HCT116 (cell line): ENCODE data around the gene TMTC1. TPM values are rescaled to one million over a fixed set of nuclear protein-coding genes. Genes with fewer than 3 reads are reported as not detected.

Experiments
- ATAC-seq: fragments of 200-7000 bp; cut with Tn5 transposase; 2 replicates; pipeline ENCODE4 v1.9.1; 2020; ENCODE audit warnings: mild to moderate bottlenecking, moderate library complexity
- BruUV-seq: library from RNA; stranded (reverse); fragments of 400-500 nt; replicated peaks from 2 replicates; lab custom pipeline; 2021; lab: Mats Ljungman, UMichigan
- CTCF ChIA-PET: fragments of 300-600 bp; sonication (Branson Sonifier 250); formaldehyde crosslinking; loops from one replicate; lab custom pipeline; 2021; ENCODE audit warnings: antibody characterized with exemption; lab: Charles Lee
- POLR2A ChIA-PET: fragments of 300-600, 350-600 bp; sonication (Branson Sonifier 250); formaldehyde crosslinking; loops from one replicate; lab custom pipeline; 2021; ENCODE audit warnings: antibody characterized with exemption; lab: Charles Lee
- RAD21 ChIA-PET, 2 experiments: fragments of 300-600 bp; sonication (Branson Sonifier 250); formaldehyde crosslinking; loops; one replicate each; lab custom pipeline; 2023; ENCODE audit warnings: low total read pairs in 2 of 2; ENCODE audit not compliant: uncharacterized antibody in 2 of 2, unreplicated experiment in 2 of 2, low non-redundant PET in 1 of 2; lab: Charles Lee
- DNase-seq: peaks from one replicate; pipeline ENCODE4 v3.0.0-alpha.2; 2010; ENCODE audit warnings: low read depth, low spot score
- H2AFZ ChIP-seq: fragments of 200-600 bp; shearing (Covaris generic), sonication (generic); 2 replicates; pipeline ENCODE4 v1.6.1; 2017; ENCODE audit warnings: low read depth, mixed run types, mixed read lengths, antibody characterized with exemption, low read length; ENCODE audit not compliant: poor library complexity, severe bottlenecking
- H3K27ac ChIP-seq: 2 replicates; pipeline ENCODE4 v1.5.1; 2012; ENCODE audit warnings: low read depth, low read length
- H3K27me3 ChIP-seq: fragments of 200-600 bp; sonication (generic); 2 replicates; pipeline ENCODE4 v1.6.1; 2016; ENCODE audit warnings: mixed run types, low read length, mixed read lengths; ENCODE audit not compliant: insufficient read depth
- H3K36me3 ChIP-seq, 2 experiments: fragments of 200-500 bp in 1 of 2; fragments of 200-600 bp in 1 of 2; sonication (Bioruptor generic) in 1 of 2; sonication (generic) in 1 of 2; 2 replicates each; pipeline versions ENCODE4 v1.5.1 to v1.6.1; 2014 to 2016; ENCODE audit warnings: low read length in 2 of 2, inconsistent platforms in 1 of 2, mixed read lengths in 1 of 2, mixed run types in 1 of 2; ENCODE audit not compliant: insufficient read depth in 2 of 2, control insufficient read depth in 1 of 2
- H3K4me1 ChIP-seq, 2 experiments: fragments of 200-600 bp in 1 of 2; sonication (generic) in 1 of 2; 2 replicates each; pipeline versions ENCODE4 v1.5.1 to v1.6.1; 2012 to 2017; ENCODE audit warnings: low read length in 2 of 2, inconsistent platforms in 1 of 2, mild to moderate bottlenecking in 1 of 2, mixed read lengths in 1 of 2, mixed run types in 1 of 2, moderate library complexity in 1 of 2; ENCODE audit not compliant: insufficient read depth in 2 of 2, control insufficient read depth in 1 of 2
- H3K4me2 ChIP-seq: fragments of 200-600 bp; sonication (generic); 2 replicates; pipeline ENCODE4 v1.6.1; 2017; ENCODE audit warnings: mixed run types, low read length, mixed read lengths
- H3K4me3 ChIP-seq, 2 experiments: fragments of 200-600 bp in 1 of 2; sonication (generic) in 1 of 2; replicated peaks in 1 of 2; 2 replicates each; pipeline ENCODE4 v1.5.1; 2011 to 2016; ENCODE audit warnings: low read length in 2 of 2, control low read depth in 1 of 2, low read depth in 1 of 2, mild to moderate bottlenecking in 1 of 2, mixed read lengths in 1 of 2, mixed run types in 1 of 2
- H3K79me2 ChIP-seq: fragments of 200-600 bp; sonication (generic); 2 replicates; pipeline ENCODE4 v1.6.1; 2017; ENCODE audit warnings: mild to moderate bottlenecking, mixed run types, low read length, moderate library complexity, mixed read lengths; ENCODE audit not compliant: insufficient read depth
- H3K9ac ChIP-seq: fragments of 200-600 bp; sonication (generic); 2 replicates; pipeline ENCODE4 v1.6.1; 2016; ENCODE audit warnings: low read length, mixed read lengths
- H3K9me2 ChIP-seq: fragments of 200-600 bp; sonication (generic), shearing (Covaris generic); 2 replicates; pipeline ENCODE4 v1.6.1; 2017; ENCODE audit warnings: mixed run types, mild to moderate bottlenecking, moderate library complexity; ENCODE audit not compliant: insufficient read depth
- H3K9me3 ChIP-seq, 2 experiments: fragments of 200-500 bp in 1 of 2; fragments of 200-600 bp in 1 of 2; sonication (Bioruptor generic) in 1 of 2; sonication (generic) in 1 of 2; 2 replicates each; pipeline ENCODE4 v1.6.1; 2014 to 2017; ENCODE audit warnings: low read length in 2 of 2, mixed read lengths in 2 of 2, inconsistent platforms in 1 of 2, low read depth in 1 of 2, mild to moderate bottlenecking in 1 of 2, mixed run types in 1 of 2, moderate library complexity in 1 of 2; ENCODE audit not compliant: control insufficient read depth in 1 of 2, insufficient read depth in 1 of 2
- H4K20me1 ChIP-seq: fragments of 200-600 bp; sonication (generic), shearing (Covaris generic); 2 replicates; pipeline ENCODE4 v1.6.1; 2017; ENCODE audit warnings: mixed run types, mild to moderate bottlenecking, moderate library complexity; ENCODE audit not compliant: insufficient read depth
- CEBPB ChIP-seq: IDR thresholded peaks from 2 replicates; pipeline ENCODE4 v1.6.1; 2012; ENCODE audit warnings: low read depth
- CTCF ChIP-seq, 3 experiments: fragments of 200-600 bp in 1 of 3; sonication (generic) in 1 of 3; IDR thresholded peaks in 2 of 3; conservative IDR thresholded peaks in 1 of 3; 2 replicates each; pipeline ENCODE4 v1.5.1; 2012 to 2017; ENCODE audit warnings: low read depth in 2 of 3, low read length in 2 of 3, antibody characterized with exemption in 1 of 3, borderline replicate concordance in 1 of 3, control low read depth in 1 of 3, mild to moderate bottlenecking in 1 of 3, mixed read lengths in 1 of 3, mixed run types in 1 of 3, moderate library complexity in 1 of 3; ENCODE audit not compliant: insufficient read depth in 1 of 3
- EGR1 ChIP-seq: IDR thresholded peaks from 2 replicates; pipeline ENCODE4 v1.6.1; 2012; ENCODE audit warnings: low read depth
- EZH2 ChIP-seq: fragments of 200-600 bp; sonication (generic); IDR thresholded peaks from 2 replicates; pipeline ENCODE4 v1.6.1; 2017; ENCODE audit warnings: antibody characterized with exemption, mixed run types
- EZH2phosphoT487 ChIP-seq: fragments of 200-600 bp; IDR thresholded peaks from 2 replicates; pipeline ENCODE4 v1.6.1; 2018; ENCODE audit warnings: antibody characterized with exemption, borderline replicate concordance
- POLR2A ChIP-seq: IDR thresholded peaks from 2 replicates; pipeline ENCODE4 v1.7.0; 2011; ENCODE audit warnings: borderline replicate concordance; ENCODE audit not compliant: insufficient read depth, insufficient read length; ENCODE audit errors: extremely low read depth
- REST ChIP-seq: IDR thresholded peaks from 2 replicates; pipeline ENCODE4 v1.6.1; 2012; ENCODE audit warnings: low read depth
- ZNF274 ChIP-seq: fragments of 200-500 bp; sonication (Bioruptor generic); IDR thresholded peaks from 2 replicates; pipeline ENCODE4 v1.6.1; 2014; ENCODE audit warnings: mild to moderate bottlenecking, low read depth, low read length, inconsistent platforms
- intact Hi-C: fragments of 100-400 bp; cut with micrococcal nuclease; formaldehyde crosslinking; loops from 2 replicates; pipeline ENCODE4 v1.10.0; 2022
- total RNA-seq: library from RNA; stranded (reverse); gene quantifications from one replicate; pipeline ENCODE4 v1.2.1, GENCODE V29; 2021; ENCODE audit not compliant: unreplicated experiment

The TMTC1 gene
- total RNA-seq, 1 experiment from 2014 or later, result 2.0 TPM

- intact Hi-C loops, result no loop called here
- H3K36me3 ChIP-seq, result no peaks in the 10 kb centered on the region
- H3K4me2 ChIP-seq, result no peak overlapping the region
- RAD21 ChIA-PET, result no interaction called here
- no peak overlapping the region for H3K9ac ChIP-seq
- no peak for TF ChIP-seq EZH2phosphoT487
- no peak for TF ChIP-seq EZH2
- TF ChIP-seq CEBPB, result no peak
- no peak for TF ChIP-seq EGR1
- TF ChIP-seq REST, result no peak
- TF ChIP-seq ZNF274, result no peak
- no peak for TF ChIP-seq POLR2A
- no peak for TF ChIP-seq CTCF (IDR thresholded peaks at IDR 0.05 in 2 of 3, conservative IDR thresholded peaks at IDR 0.05 in 1 of 3; ENCODE audit: borderline replicate concordance in 1 of 3, insufficient read depth in 1 of 3, low read depth in 2 of 3, low read length in 2 of 3)
- TF ChIP-seq, all 23 proteins: peak for 0
- H3K9me3 ChIP-seq, result no peaks in the 10 kb centered on the region
- peaks cover 0 to 8% of the 10 kb centered on the region in 2 experiments; a peak in 2 of 4 replicates for H3K4me1 ChIP-seq
- no peaks in the 10 kb centered on the region for H3K79me2 ChIP-seq
- ChIA-PET POLR2A (no interaction called here), CTCF (no interaction called here)
- DNase-seq, result no peak
- H4K20me1 ChIP-seq, result no peaks in the 10 kb centered on the region
- no peak overlapping the region for H2AFZ ChIP-seq
- no peaks in the 10 kb centered on the region for H3K9me2 ChIP-seq
- no peaks in the 10 kb centered on the region for H3K27me3 ChIP-seq
- no TSS peak for BruUV-seq
- H3K27ac ChIP-seq, result no peak overlapping the region
- ATAC-seq, result no peak
- no peak overlapping the region for H3K4me3 ChIP-seq
These were observed 50.2 kb downstream of the TMTC1 start for GRCh38 chr12:29733501-29733900.
